ENCODE measurements around the gene UHRF2.
"Not testable (repeated sequence)": the region's sequence is repeated elsewhere in the genome, so short reads cannot be mapped to it uniquely, and the experiment has no call there.

UHRF2 gene

GRCh38 chr9:6489099-6489498 lies 76.1 kb downstream of the UHRF2 start:
- no peak for DNase-seq

DNA sequence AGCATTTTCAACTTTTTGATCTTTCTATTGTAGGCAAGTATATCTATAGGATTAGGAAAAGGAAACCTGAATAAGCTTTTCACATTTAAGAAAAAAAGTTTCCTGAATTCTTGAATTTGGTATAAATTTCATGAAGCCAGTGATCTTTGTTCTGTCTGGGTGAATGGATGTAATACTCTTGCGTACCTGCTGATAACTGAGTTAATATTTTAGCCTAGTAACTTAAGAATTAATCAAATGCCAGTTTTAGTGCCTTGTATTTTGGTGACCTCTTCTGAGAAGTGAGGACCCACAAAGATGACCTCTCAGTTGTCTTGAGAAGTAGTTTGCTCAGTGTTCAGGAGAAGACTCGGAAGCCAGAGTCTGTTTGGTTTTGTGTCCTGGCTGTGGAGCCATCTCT lies 77.9 kb downstream of the UHRF2 start:
- DNase-seq = no peak

DNA sequence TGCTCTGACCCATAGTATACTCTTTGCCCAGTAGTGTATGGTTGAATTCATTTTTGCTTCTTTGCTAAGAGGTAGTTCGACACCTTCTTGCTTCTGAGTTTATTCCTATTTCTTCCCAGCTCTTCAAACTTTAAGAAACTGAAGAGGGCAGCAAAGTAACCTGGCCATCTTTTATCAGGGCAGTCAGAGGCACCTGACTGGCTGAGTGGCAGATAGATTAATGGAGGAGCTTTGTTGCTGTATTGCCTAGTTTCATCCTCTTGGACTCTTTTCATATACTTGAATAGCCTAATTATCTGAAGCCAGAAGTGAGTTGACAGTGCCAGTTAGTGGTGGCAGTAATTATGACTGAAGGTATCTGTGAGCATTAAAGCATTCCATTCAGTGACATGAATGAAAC lies 82.5 kb downstream of the UHRF2 start:
- DNase-seq = no peak

DNA sequence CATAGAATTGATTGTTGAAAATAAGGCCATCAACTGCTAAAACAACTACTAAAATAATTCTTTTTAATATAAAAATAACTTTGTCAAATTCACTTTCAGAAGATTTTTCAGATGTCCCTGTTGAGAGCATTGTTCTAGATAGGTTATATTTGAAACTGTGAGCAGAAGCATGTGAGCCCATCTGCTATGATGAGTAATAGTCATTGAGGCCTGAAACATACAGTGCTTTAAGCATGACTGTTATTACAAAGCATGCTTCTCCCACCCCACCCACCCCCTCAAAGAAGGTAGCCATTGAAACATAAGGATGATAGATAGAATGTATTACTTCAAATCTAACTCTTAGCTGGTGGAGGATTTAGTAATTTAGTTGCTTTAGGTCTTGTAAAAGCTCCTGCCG lies 86.0 kb downstream of the UHRF2 start:
- no peak for DNase-seq

- no peak for DNase-seq
Observed at GRCh38 chr9:6501526-6502210, 88.7 kb downstream of the UHRF2 start.

GRCh38 chr9:6502399-6502798 lies 89.4 kb downstream of the UHRF2 start:
- no peak for DNase-seq

- no peak for DNase-seq
Observed at GRCh38 chr9:6506571-6506970, 93.6 kb downstream of the UHRF2 start.

DNA sequence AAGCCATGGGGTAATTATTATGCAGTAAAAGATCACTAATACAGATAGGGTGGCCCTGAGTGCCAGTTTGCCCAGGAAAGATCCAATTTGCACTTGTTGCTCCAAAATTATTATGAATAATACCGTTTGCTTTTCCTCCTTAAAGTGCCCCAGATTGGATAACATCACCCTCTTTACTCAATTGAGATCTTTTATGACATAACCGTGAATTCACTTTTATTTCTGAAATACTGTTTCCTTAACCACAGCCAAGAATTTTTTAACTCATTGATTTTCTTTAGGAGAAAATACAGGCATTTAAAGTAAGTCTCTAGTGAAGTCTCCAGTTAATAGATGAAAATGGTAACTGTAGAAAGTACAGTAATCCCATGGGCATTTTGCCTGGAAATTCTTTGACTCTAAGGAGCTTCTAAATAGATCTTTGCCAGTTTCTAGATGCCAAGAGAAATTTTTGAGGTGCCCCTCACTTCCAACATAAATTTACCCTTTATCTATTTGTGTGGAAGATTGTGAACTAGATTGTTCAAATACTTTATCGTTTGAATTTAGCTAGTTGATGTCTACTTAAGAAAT lies 99.2 kb downstream of the UHRF2 start:
- DNase-seq = no peak

GRCh38 chr9:6522263-6522662 lies 109.3 kb downstream of the UHRF2 start:
- no peak for DNase-seq

DNA sequence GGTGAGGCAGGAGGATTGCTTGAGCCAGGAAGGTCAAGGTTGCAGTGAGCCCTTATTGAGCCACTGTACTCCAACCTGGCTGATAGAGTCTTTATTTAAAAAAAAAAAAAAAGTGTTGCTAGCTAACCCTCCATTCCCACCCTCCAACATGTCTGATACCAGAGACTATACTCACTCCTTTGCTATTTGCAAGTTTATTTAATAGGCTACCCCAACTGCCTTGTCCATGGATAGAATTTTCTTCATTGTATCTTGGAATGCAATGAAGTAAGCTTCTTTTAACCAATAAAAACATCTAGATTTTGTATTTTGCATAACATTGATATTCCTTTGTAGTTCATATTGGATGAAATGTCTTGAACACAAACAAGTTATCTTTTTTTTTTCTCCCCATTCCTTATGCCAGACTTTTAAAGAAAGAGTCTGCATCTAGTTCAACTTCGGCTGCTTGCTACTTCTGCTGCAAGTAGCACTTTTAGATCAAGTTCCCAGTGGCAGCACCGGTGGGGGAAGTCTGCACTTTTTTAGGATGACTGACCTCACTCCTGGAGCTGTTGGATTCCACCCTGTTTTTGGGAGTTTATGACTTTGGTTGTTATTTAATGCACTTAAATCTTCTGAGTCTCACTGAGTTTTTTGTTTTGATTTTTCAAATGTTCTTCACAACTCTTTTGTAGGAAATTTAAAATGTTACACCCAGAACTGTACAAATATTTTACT lies 112.5 kb downstream of the UHRF2 start:
- no peak for DNase-seq

GRCh38 chr9:6535594-6535993 lies 122.6 kb downstream of the UHRF2 start:
- DNase-seq = no peak

DNA sequence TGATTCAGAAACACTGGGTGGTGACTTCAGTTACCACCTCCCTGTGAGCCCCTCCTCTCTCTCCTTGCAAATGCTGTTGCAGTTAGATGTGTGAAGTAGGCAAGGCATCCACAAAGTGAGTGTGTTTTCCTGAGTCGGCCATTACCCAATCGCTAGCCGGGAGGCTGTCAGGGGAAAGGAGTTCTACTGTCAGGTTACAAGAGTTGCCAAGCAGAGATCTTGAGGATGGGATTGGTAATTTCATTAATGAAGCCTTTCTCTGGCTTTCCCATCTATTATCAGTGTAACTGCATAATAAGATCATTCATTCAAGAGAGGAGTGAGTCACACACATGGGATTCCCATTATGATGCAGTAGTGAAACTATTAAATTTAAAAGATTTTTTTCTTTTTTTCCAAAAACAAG lies 125.7 kb downstream of the UHRF2 start:
- no peak for DNase-seq

DNA sequence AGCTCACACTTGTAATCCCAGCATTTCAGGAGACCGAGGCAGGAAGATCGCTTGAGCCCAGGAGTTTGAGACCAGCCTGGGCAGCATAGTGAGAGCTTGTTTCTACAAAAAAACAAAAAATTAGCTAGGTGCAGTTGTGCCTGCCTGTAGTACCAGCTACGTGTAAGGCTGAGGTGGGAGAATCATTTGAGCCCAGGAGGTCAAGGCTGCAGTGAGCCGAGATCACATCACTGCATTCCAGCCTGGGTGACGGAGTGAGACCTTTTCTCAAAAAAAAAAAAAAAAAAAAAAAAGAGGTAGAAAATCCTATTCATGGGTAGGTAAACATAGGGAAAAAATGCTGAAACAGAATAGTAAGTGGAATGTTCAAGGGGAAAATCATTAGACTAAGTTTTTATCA lies 129.6 kb downstream of the UHRF2 start:
- not testable (repeated sequence) for DNase-seq

DNA sequence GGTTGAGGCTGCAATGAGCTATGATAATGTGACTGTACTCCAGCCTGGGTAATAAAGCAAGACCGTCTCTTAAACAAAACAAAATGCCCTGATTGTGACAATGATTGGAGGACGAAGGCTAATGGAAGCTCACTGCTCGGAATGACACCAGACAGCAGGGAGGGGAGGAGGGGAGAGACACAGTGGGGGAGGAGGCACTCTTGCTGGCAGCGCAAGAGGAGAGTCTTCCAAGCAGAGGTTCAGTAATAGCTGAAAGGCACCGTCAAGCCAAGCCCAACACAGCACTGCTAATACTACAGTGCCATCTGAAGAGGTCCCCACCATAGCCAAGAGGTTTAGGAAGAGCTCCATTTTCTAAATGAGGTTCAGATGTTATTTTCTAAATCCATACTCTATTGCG lies 130.2 kb downstream of the UHRF2 start:
- no peak for DNase-seq

DNA sequence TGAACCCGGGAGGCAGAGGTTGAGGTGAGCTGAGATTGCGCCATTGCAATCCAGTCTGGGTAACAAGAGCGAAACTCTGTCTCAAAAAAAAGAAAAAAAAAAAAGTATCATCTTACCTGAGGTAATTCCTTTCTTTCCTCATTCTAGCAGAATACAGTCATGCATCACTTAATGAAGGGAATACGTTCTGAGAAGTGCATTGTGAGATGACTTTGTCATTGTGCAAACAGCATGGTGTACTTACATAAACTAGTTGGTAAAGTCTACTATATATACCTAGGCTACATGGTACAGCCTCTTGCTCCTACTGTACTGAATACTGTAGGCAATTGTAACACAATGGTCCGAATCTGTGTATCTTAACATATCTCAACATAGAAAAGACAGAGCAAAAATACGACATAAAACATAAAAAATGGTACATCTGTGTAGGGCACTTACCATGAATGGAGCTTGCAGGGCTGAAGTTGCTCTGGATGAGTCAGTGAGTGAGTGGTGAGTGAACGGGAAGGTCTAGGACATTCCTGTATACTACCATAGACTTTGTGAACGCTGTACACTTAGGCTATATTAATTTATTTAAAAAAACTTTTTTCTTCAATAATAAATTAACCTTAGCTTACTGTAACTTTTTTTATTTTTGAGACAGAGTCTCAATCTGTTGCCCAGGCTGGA lies 132.2 kb downstream of the UHRF2 start:
- DNase-seq = no peak

- no peak for DNase-seq
Observed at GRCh38 chr9:6549106-6549800, 136.3 kb downstream of the UHRF2 start.

GRCh38 chr9:6551136-6551535 lies 138.1 kb downstream of the UHRF2 start:
- no peak for DNase-seq

GRCh38 chr9:6552033-6552432 lies 139.0 kb downstream of the UHRF2 start:
- peak; percentile 18 for DNase-seq

DNA sequence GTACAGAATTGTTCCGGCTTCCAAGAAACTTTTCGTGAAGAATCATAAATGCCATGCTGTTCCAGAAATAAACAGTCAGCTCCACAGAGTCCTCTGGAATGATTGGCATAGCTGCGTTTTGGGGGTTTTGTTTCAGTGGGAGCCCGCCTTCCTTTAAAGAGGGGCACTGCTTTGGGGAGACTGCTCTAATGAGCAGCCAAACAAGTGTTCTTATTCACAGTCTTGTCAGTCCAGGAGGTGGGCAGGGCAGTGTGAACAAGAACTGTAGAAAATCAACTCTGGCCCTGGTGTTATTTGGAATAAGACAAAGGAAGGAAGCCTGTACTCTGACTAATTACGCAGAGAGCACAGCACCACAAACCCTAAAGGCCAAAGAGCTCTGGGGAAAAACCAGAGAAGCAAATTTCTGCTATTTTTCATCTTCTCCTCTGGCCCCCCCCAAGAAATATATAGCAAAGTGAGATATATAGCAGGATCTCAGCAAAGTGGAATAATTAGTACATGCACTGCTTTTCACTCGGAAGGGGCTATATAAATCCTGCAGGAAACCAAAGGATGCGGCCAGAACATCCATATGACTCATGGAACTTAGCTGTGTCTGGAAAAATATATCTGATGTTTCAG lies 139.6 kb downstream of the UHRF2 start:
- DNase-seq = peak; percentile 3

DNA sequence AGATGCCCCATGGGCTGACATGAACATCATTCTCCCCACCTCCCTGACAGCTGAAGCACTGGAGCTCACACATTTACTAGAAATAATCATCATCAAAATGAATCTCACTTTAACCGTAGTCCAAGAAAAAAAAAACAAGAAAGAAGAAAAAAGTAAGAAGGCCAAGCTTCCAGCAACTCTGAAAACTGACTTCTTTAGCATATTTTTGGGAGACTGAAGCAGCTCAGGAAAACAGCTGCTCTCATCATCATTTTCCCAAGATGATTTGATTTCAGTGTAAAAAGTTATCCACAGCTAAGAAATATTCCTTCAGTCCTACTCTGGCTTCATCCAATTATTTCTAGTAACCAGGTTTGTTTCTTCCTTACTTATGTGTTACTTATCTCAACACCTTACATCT lies 140.9 kb downstream of the UHRF2 start:
- no peak for DNase-seq
